GM12878 (cell line): ENCODE results near the gene DHDDS. TPM values are rescaled to one million over a fixed set of nuclear protein-coding genes. Genes with fewer than 3 reads are reported as not detected.

Experiments used
- ATAC-seq: fragments of 200-7000 bp; cut with Tn5 transposase; 3 replicates; pipeline ENCODE4 v1.9.1; 2020; ENCODE audit warnings: mild to moderate bottlenecking, moderate library complexity
- BruUV-seq: library from RNA; stranded (reverse); fragments of 400-500 nt; replicated peaks from 2 replicates; lab custom pipeline; 2021; lab: Mats Ljungman, UMichigan
- CTCF ChIA-PET: fragments of 300-600 bp; sonication (Branson Sonifier 250); formaldehyde crosslinking; extraction: SDS; loops from one replicate; lab custom pipeline; 2021; ENCODE audit warnings: inconsistent platforms; lab: Yijun Ruan, JAX
- POLR2A ChIA-PET: fragments of 350-600 bp; formaldehyde crosslinking; extraction: SDS; loops from one replicate; lab custom pipeline; 2021; ENCODE audit warnings: inconsistent platforms; lab: Charles Lee
- RAD21 ChIA-PET: fragments of 300-600 bp; sonication (Branson Sonifier 250); formaldehyde crosslinking; loops from one replicate; lab custom pipeline; 2023; ENCODE audit warnings: antibody characterized with exemption; ENCODE audit not compliant: unreplicated experiment; lab: Charles Lee
- SMC1A ChIA-PET: fragments of 300-600 bp; sonication (Branson Sonifier 250); formaldehyde crosslinking; loops from one replicate; lab custom pipeline; 2023; ENCODE audit not compliant: unreplicated experiment, uncharacterized antibody; lab: Charles Lee
- DNase-seq: peaks from one replicate; pipeline ENCODE4 v3.0.0-alpha.2; 2011; ENCODE audit warnings: low read depth, low spot score
- FAIRE-seq: peaks from 3 replicates; lab custom pipeline; 2011; peaks lifted over from hg19 to GRCh38; lab: Jason Lieb, UNC
- H2AFZ ChIP-seq: 2 replicates; pipeline ENCODE4 v1.6.0; 2011; ENCODE audit warnings: low read depth, low read length, control low read depth; ENCODE audit not compliant: control insufficient read depth
- H3K27ac ChIP-seq: 2 replicates; pipeline ENCODE4 v1.5.1; 2011; ENCODE audit warnings: control low read depth; ENCODE audit not compliant: control insufficient read depth, insufficient read depth
- H3K27me3 ChIP-seq, 2 experiments: replicated peaks in 1 of 2; 2 replicates each; pipeline versions ENCODE4 v1.6.0 to v1.6.1; 2011; ENCODE audit warnings: low read length in 1 of 2; ENCODE audit not compliant: control insufficient read depth in 2 of 2, insufficient read depth in 2 of 2
- H3K36me3 ChIP-seq, 2 experiments: 2 replicates each; pipeline ENCODE4 v1.5.1; 2011; ENCODE audit warnings: low read length in 1 of 2; ENCODE audit not compliant: control insufficient read depth in 2 of 2, insufficient read depth in 2 of 2
- H3K4me1 ChIP-seq: 2 replicates; pipeline ENCODE4 v1.6.1; 2011; ENCODE audit warnings: mild to moderate bottlenecking, low read length, moderate library complexity, mixed read lengths; ENCODE audit not compliant: control insufficient read depth, insufficient read depth
- H3K4me2 ChIP-seq: 2 replicates; pipeline ENCODE4 v1.6.0; 2011; ENCODE audit warnings: control low read depth; ENCODE audit not compliant: control insufficient read depth, insufficient read depth
- H3K4me3 ChIP-seq: fragments of 200-600 bp; sonication (generic); 2 replicates; pipeline ENCODE4 v1.5.1; 2016
- H3K79me2 ChIP-seq: 2 replicates; pipeline ENCODE4 v1.6.0; 2011; ENCODE audit warnings: low read length; ENCODE audit not compliant: control insufficient read depth, insufficient read depth
- H3K9ac ChIP-seq: 2 replicates; pipeline ENCODE4 v1.8.0; 2011; ENCODE audit warnings: low read length, control low read depth, mixed read lengths; ENCODE audit not compliant: control insufficient read depth, insufficient read depth
- H3K9me3 ChIP-seq: replicated peaks from 3 replicates; pipeline ENCODE4 v1.5.1; 2011; ENCODE audit warnings: mild to moderate bottlenecking, low read length; ENCODE audit not compliant: control insufficient read depth, insufficient read depth
- H4K20me1 ChIP-seq: 2 replicates; pipeline ENCODE4 v1.6.0; 2011; ENCODE audit not compliant: control insufficient read depth, insufficient read depth
- ATF7 ChIP-seq: fragments of 450-650 bp; IDR thresholded peaks from 2 replicates; pipeline ENCODE4 v1.6.1; 2016; ENCODE audit warnings: low read depth, mild to moderate bottlenecking
- CBFB ChIP-seq: IDR thresholded peaks from 2 replicates; pipeline ENCODE4 v1.6.1; 2016; ENCODE audit warnings: antibody characterized with exemption, low read depth
- TAF1 ChIP-seq: IDR thresholded peaks from 2 replicates; pipeline ENCODE4 v1.6.1; 2011; ENCODE audit warnings: mild to moderate bottlenecking, low read depth, low read length, borderline replicate concordance
- WGBS: methylation state at CpG from one replicate; pipeline ENCODE4 v1.1.6; 2016; ENCODE audit warnings: low lambda C conversion rate; ENCODE audit not compliant: insufficient replicate concordance, insufficient coverage; ENCODE audit errors: missing lambda C conversion rate; 5-methylcytosine and 5-hydroxymethylcytosine counted together
- in situ Hi-C: fragments of 300-500 bp; cut with MboI; formaldehyde crosslinking; loops from 9 replicates; pipeline ENCODE4 v1.14.3; 2018; ENCODE audit warnings: mixed read lengths
- intact Hi-C: fragments of 100-400 bp; cut with micrococcal nuclease; formaldehyde crosslinking; loops from one replicate; pipeline ENCODE4 v1.14.2; 2022; ENCODE audit not compliant: unreplicated experiment
- polyA plus RNA-seq, 11 experiments: library from polyadenylated mRNA; depleted of rRNA in 4 of 11; unstranded in 6 of 11; stranded (reverse) in 5 of 11; fragments of >200 nt; fragmentation: Nextera tagmentation in 4 of 11; fragmentation: Illumina TruSeq in 1 of 11; extraction: Ambion mirVana in 4 of 11; extraction: Trizol in 1 of 11; gene quantifications; 1 replicate in 1 of 11; 2 replicates in 10 of 11; pipeline versions ENCODE4 v1.2.1 to v1.2.3, GENCODE V29; 2011 to 2016; ENCODE audit warnings: inconsistent platforms in 2 of 11, missing spikeins in 2 of 11, low read depth in 1 of 11
- total RNA-seq, 4 experiments: library from RNA; depleted of rRNA in 3 of 4; stranded (reverse); fragments of >200 nt in 3 of 4; fragmentation: Illumina TruSeq in 1 of 4; extraction: Trizol in 1 of 4; gene quantifications; 2 replicates each; pipeline versions ENCODE4 v1.2.1 to v1.2.3, GENCODE V29; 2013 to 2021
- TF ChIP-seq, protein P1 (sequence below): fragments of 450-650 bp; formaldehyde crosslinking; IDR thresholded peaks from 2 replicates; pipeline ENCODE4 v1.4.0; 2020; ENCODE audit warnings: mild to moderate bottlenecking, moderate library complexity
- TF ChIP-seq, protein P2 (sequence below): IDR thresholded peaks from 2 replicates; pipeline ENCODE4 v1.6.1; 2011; ENCODE audit warnings: borderline replicate concordance, low read depth, mild to moderate bottlenecking, moderate library complexity, mixed read lengths, low read length; ENCODE audit not compliant: insufficient read depth; ENCODE audit errors: extremely low read length
- TF ChIP-seq, protein P3 (sequence below): IDR thresholded peaks from 2 replicates; pipeline ENCODE4 v1.6.1; 2012; ENCODE audit warnings: mild to moderate bottlenecking, low read depth, low read length

The DHDDS gene
- total and polyA plus RNA-seq, 10 of the 15 experiments (the other 5 are each of a cell fraction or from before 2014, with no cell fraction given): 22.7 to 47.5 (median 36.4) TPM

DNA sequence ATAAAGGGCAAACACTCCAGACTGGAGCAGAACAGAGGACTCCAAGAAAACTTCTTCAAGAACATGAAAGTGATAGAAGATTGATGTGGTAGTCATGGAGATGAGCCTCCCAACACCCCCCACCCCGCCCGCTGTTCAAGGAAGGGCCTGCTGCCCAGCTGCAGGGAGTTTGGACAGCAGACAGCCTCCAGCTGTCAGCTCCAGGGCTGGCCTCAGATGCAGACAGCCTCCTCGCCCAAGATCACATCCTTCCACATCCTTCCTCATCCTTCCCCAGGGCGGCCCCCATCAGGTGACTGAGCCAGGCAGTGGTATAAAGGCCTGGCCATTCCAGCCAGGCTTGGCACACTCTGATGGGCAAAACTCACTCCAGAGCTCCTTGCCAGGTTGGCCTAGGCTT lies 64.7 kb downstream of the DHDDS start (continued):
- TF ChIP-seq, protein P1, sequence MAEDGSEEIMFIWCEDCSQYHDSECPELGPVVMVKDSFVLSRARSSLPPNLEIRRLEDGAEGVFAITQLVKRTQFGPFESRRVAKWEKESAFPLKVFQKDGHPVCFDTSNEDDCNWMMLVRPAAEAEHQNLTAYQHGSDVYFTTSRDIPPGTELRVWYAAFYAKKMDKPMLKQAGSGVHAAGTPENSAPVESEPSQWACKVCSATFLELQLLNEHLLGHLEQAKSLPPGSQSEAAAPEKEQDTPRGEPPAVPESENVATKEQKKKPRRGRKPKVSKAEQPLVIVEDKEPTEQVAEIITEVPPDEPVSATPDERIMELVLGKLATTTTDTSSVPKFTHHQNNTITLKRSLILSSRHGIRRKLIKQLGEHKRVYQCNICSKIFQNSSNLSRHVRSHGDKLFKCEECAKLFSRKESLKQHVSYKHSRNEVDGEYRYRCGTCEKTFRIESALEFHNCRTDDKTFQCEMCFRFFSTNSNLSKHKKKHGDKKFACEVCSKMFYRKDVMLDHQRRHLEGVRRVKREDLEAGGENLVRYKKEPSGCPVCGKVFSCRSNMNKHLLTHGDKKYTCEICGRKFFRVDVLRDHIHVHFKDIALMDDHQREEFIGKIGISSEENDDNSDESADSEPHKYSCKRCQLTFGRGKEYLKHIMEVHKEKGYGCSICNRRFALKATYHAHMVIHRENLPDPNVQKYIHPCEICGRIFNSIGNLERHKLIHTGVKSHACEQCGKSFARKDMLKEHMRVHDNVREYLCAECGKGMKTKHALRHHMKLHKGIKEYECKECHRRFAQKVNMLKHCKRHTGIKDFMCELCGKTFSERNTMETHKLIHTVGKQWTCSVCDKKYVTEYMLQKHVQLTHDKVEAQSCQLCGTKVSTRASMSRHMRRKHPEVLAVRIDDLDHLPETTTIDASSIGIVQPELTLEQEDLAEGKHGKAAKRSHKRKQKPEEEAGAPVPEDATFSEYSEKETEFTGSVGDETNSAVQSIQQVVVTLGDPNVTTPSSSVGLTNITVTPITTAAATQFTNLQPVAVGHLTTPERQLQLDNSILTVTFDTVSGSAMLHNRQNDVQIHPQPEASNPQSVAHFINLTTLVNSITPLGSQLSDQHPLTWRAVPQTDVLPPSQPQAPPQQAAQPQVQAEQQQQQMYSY (CRISPR knock-in tag): no peak
- TF ChIP-seq, protein P2, sequence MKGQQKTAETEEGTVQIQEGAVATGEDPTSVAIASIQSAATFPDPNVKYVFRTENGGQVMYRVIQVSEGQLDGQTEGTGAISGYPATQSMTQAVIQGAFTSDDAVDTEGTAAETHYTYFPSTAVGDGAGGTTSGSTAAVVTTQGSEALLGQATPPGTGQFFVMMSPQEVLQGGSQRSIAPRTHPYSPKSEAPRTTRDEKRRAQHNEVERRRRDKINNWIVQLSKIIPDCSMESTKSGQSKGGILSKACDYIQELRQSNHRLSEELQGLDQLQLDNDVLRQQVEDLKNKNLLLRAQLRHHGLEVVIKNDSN: no peak
- TF ChIP-seq TAF1: no peak

DNA sequence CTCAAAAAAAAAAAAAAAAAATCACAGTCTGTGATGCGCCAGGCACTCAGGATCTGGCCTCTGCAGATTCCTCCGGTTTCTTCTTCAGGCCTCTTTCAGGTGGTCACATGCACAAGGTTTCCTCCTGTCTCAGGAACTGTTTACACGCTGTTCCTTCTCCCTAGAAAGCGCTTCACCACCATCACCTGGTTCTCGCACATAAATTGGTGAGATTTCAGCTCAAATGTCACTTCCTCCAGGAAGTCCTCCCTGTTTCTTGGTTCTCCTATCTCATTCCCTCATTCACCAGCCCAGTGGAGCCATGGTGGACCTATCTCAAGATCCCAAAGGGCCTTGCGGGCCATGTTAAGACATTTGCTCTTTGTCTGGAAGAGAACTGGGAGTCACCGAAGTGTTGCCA lies 66.8 kb downstream of the DHDDS start:
- TF ChIP-seq ATF7 (no peak), CBFB (no peak)
- TF ChIP-seq, protein P3, sequence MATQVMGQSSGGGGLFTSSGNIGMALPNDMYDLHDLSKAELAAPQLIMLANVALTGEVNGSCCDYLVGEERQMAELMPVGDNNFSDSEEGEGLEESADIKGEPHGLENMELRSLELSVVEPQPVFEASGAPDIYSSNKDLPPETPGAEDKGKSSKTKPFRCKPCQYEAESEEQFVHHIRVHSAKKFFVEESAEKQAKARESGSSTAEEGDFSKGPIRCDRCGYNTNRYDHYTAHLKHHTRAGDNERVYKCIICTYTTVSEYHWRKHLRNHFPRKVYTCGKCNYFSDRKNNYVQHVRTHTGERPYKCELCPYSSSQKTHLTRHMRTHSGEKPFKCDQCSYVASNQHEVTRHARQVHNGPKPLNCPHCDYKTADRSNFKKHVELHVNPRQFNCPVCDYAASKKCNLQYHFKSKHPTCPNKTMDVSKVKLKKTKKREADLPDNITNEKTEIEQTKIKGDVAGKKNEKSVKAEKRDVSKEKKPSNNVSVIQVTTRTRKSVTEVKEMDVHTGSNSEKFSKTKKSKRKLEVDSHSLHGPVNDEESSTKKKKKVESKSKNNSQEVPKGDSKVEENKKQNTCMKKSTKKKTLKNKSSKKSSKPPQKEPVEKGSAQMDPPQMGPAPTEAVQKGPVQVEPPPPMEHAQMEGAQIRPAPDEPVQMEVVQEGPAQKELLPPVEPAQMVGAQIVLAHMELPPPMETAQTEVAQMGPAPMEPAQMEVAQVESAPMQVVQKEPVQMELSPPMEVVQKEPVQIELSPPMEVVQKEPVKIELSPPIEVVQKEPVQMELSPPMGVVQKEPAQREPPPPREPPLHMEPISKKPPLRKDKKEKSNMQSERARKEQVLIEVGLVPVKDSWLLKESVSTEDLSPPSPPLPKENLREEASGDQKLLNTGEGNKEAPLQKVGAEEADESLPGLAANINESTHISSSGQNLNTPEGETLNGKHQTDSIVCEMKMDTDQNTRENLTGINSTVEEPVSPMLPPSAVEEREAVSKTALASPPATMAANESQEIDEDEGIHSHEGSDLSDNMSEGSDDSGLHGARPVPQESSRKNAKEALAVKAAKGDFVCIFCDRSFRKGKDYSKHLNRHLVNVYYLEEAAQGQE: no peak
- H3K4me3 ChIP-seq: no peak overlapping the region
- peak; percentile 13 for FAIRE-seq
- H3K79me2 ChIP-seq: peaks cover 8% of the 10 kb centered on the region
- SMC1A ChIA-PET: interaction anchor here (2.3 kb wide), 1 partner anchor 24 kb away, joined by 8 read pairs; no protein-coding TSS in a partner anchor
- H3K9me3 ChIP-seq: no peaks in the 10 kb centered on the region
- intact Hi-C loops (no loop called here), in situ Hi-C loops (no loop called here)
- H4K20me1 ChIP-seq: no peaks in the 10 kb centered on the region
- no peak for DNase-seq
- ATAC-seq: no peak
- CTCF ChIA-PET: interaction anchor here (0.8 to 4.8 kb wide), 5 partner anchors 31 to 290 kb away, joined by 3 to 59 read pairs (median 43); partner anchors contain the start of genes PIGV and RPS6KA1
- no peak overlapping the region for H3K27ac ChIP-seq
- no peak overlapping the region for H3K9ac ChIP-seq
- no peak overlapping the region for H3K4me2 ChIP-seq
- H2AFZ ChIP-seq: no peak overlapping the region
- POLR2A ChIA-PET: interaction anchor here (3.1 to 3.6 kb wide), 2 partner anchors 32 to 42 kb away, joined by 19 to 22 read pairs; partner anchors contain the start of gene RPS6KA1
- no peaks in the 10 kb centered on the region for H3K27me3 ChIP-seq
- RAD21 ChIA-PET: interaction anchor here (1.0 to 3.6 kb wide), 5 partner anchors 30 to 100 kb away, joined by 4 to 43 read pairs (median 28); partner anchors contain the start of gene RPS6KA1
- WGBS: 98% methylated on average over 7 of the region's 7 CpGs
- H3K36me3 ChIP-seq: no peaks in the 10 kb centered on the region
- peaks cover 14% of the 10 kb centered on the region for H3K4me1 ChIP-seq
- BruUV-seq: no TSS peak
